ENCODE measurements around the gene IL13. TPM values are rescaled to one million over a fixed set of nuclear protein-coding genes. Genes with fewer than 3 reads are reported as not detected.
A peak's percentile ranks its signal among the peaks of the same experiment; 100 is the strongest.

The IL13 gene
- total and polyA plus RNA-seq, 10 of the 15 experiments (the other 5 are each of a cell fraction or from before 2014, with no cell fraction given): 0.06 to 0.40 (median 0.11) TPM; not detected in 6

DNA sequence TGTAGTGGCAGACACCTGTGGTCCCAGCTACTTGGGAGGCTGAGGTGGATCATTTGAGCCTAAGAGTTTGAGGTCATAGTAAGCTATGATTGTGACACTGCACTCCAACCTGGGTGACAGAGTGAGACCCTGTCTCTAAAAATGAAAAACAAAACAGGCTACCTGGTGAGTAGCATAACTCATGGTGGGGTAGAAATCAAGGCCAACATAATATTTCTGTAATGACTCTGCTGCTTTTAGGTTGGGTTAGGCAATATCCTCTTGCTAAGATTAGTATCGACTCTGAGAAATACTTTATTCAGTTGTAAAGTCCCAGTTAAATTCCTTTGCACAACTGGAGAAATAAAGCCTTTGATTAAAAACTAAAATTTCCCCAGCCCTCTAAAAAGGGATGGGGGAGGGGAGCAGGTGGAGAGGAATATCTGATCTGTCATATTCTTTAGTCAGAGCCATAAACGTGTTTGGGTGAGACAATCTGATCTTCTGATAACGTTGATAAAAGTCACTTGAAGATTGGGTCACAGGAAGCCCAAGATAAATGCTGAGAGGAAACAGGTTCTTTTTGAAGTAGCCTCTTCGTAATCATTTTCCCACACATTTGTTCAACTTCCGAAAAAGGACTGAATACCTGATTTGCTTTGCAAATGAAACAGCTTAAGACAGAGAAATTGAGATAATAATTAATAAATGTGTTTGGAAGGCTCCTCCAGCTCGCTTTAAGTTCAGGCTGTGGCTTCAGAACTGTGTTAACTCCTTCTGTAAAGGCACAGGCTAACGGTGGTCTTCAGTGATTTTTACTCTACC is 30.8 kb downstream of the IL13 start (continued):
- TF ChIP-seq, protein P1, sequence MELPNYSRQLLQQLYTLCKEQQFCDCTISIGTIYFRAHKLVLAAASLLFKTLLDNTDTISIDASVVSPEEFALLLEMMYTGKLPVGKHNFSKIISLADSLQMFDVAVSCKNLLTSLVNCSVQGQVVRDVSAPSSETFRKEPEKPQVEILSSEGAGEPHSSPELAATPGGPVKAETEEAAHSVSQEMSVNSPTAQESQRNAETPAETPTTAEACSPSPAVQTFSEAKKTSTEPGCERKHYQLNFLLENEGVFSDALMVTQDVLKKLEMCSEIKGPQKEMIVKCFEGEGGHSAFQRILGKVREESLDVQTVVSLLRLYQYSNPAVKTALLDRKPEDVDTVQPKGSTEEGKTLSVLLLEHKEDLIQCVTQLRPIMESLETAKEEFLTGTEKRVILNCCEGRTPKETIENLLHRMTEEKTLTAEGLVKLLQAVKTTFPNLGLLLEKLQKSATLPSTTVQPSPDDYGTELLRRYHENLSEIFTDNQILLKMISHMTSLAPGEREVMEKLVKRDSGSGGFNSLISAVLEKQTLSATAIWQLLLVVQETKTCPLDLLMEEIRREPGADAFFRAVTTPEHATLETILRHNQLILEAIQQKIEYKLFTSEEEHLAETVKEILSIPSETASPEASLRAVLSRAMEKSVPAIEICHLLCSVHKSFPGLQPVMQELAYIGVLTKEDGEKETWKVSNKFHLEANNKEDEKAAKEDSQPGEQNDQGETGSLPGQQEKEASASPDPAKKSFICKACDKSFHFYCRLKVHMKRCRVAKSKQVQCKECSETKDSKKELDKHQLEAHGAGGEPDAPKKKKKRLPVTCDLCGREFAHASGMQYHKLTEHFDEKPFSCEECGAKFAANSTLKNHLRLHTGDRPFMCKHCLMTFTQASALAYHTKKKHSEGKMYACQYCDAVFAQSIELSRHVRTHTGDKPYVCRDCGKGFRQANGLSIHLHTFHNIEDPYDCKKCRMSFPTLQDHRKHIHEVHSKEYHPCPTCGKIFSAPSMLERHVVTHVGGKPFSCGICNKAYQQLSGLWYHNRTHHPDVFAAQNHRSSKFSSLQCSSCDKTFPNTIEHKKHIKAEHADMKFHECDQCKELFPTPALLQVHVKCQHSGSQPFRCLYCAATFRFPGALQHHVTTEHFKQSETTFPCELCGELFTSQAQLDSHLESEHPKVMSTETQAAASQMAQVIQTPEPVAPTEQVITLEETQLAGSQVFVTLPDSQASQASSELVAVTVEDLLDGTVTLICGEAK (IDR thresholded peaks at IDR 0.05; ENCODE audit: borderline replicate concordance): peak; percentile 14; the same call in 1 of the 2 replicates
- TF ChIP-seq BHLHE40 (IDR thresholded peaks at IDR 0.05; ENCODE audit: borderline replicate concordance in 1 of 2, low read depth in 2 of 2, low read length in 1 of 2) (no peak), LARP7 (IDR thresholded peaks at IDR 0.05) (no peak), KAT2A (conservative IDR thresholded peaks at IDR 0.05; ENCODE audit: control insufficient read depth, low read depth, low read length) (no peak), CREB1 (IDR thresholded peaks at IDR 0.05; ENCODE audit: low read depth) (0 out of 2 replicates have a peak, but pooled peaks have one; percentile 19), TCF12 (IDR thresholded peaks at IDR 0.05; ENCODE audit: low read depth, low read length) (no peak), RAD51 (IDR thresholded peaks at IDR 0.05) (no peak)
- TF ChIP-seq, protein P2, sequence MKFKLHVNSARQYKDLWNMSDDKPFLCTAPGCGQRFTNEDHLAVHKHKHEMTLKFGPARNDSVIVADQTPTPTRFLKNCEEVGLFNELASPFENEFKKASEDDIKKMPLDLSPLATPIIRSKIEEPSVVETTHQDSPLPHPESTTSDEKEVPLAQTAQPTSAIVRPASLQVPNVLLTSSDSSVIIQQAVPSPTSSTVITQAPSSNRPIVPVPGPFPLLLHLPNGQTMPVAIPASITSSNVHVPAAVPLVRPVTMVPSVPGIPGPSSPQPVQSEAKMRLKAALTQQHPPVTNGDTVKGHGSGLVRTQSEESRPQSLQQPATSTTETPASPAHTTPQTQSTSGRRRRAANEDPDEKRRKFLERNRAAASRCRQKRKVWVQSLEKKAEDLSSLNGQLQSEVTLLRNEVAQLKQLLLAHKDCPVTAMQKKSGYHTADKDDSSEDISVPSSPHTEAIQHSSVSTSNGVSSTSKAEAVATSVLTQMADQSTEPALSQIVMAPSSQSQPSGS (IDR thresholded peaks at IDR 0.05; ENCODE audit: low read length): 0 out of 2 replicates have a peak, but pooled peaks have one; percentile 6

Measured in GM12878 (cell line).